AG10803 (cell line): Measurements from ENCODE around the gene UGT2B10.

Source experiments
- DNase-seq: peaks from one replicate; pipeline ENCODE4 v3.0.0; 2010; ENCODE audit warnings: low read depth
- H3K4me3 ChIP-seq: 2 replicates; pipeline ENCODE4 v1.5.1; 2011; ENCODE audit warnings: mild to moderate bottlenecking, low read length, control low read depth
- TF ChIP-seq, protein P1 (sequence below): conservative IDR thresholded peaks from 2 replicates; pipeline ENCODE4 v1.5.1; 2011; ENCODE audit warnings: mild to moderate bottlenecking, low read length, control low read depth, inconsistent platforms

The UGT2B10 gene

DNA sequence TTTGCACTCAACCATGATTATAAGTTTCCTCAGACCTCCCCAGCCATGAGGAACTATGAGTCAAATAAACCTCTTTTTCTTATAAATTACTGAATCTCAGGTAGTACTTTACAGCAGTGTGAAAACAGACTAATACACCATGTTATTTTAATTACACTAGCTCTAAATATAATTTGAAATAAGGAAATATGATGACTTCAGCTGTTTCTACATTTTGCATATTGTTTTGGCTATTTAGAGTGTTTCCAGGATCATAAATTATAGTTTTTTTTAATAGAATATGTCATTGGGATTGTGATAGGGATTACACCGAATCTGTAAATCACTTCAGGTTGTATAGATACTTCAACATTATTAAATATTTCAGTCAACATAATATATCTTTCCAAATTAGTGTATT lies 43.9 kb downstream of the UGT2B10 start:
- no peak overlapping the region for H3K4me3 ChIP-seq
- DNase-seq: no peak
- TF ChIP-seq, protein P1, sequence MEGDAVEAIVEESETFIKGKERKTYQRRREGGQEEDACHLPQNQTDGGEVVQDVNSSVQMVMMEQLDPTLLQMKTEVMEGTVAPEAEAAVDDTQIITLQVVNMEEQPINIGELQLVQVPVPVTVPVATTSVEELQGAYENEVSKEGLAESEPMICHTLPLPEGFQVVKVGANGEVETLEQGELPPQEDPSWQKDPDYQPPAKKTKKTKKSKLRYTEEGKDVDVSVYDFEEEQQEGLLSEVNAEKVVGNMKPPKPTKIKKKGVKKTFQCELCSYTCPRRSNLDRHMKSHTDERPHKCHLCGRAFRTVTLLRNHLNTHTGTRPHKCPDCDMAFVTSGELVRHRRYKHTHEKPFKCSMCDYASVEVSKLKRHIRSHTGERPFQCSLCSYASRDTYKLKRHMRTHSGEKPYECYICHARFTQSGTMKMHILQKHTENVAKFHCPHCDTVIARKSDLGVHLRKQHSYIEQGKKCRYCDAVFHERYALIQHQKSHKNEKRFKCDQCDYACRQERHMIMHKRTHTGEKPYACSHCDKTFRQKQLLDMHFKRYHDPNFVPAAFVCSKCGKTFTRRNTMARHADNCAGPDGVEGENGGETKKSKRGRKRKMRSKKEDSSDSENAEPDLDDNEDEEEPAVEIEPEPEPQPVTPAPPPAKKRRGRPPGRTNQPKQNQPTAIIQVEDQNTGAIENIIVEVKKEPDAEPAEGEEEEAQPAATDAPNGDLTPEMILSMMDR: no peak

DNA sequence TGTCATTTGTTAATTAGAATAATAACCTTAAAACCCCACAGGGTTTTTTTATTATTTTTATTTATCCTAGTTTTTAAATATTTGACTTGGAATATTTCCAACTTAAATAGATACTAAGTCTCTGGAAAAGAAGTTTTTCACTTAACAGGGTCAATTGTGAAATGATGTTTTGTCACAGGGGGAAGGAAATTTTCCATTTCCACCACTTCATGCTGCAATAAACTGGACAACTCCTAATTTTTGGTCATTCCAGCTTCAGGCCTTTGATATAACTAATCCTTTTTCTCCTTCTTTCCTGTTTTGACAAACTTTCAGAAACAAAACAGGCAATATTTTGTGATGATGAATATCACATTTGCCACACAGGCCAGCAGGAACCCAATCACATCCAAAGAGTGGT lies 45.3 kb downstream of the UGT2B10 start:
- TF ChIP-seq, protein P1: no peak
- no peak for DNase-seq
- H3K4me3 ChIP-seq: no peak overlapping the region

DNA sequence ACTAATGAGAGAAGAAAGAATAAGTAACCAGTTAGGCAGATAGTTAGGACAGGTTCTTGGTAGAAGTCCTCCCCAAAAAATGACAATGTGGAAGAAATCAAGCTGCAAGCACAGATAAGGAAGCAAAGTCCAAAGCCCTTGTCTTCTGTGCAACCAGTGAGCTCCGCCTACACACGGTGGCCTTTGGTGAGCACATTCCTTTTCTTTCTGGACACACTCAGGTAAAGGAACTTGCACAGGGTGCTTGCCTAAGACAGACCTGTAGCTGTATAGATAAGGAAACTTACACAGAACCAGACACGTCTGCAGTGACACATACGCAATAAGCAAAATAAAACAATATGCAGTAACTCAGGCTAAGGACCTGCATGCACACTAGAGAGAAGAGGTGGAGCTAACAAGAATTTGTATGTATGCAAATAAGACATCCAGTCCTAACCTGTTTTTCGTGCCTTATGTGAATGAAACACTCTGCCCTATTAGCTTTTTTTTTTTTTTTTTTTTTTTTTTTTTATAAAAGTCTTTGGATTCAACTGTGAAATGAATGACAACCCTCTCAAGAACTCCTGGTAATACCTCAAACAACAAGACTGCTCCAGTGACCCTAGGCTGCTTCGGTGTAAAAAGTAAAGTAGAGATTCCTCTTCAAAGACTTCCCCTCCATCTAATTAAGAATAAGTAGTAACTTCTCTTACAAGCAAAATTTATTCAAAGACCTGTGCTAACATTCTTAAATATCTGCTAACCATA lies 48.8 kb downstream of the UGT2B10 start:
- TF ChIP-seq, protein P1: no peak
- H3K4me3 ChIP-seq: no peak overlapping the region
- DNase-seq: no peak

DNA sequence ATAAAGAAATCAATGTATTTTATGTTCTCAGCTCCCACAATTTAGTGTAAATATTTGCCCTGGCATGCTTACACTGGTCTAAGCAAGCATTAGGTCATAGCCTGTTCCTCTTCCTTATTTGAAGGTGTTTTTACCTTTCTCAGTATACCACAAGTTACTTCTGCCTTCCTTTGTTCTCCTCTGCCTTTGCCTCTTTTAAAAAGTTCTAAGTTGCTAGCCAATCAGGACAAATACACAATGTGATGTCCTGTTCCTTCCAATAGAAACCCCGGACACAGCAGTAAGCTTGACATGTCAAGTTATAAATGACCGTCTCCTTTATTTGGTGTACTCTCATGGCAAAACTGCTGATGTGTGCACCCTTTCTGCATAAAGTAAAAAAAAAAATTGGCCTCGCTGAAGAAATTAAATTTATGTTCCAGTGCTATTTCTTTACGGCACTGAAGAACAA lies 49.4 kb downstream of the UGT2B10 start:
- DNase-seq: no peak
- TF ChIP-seq, protein P1: no peak
- no peak overlapping the region for H3K4me3 ChIP-seq

DNA sequence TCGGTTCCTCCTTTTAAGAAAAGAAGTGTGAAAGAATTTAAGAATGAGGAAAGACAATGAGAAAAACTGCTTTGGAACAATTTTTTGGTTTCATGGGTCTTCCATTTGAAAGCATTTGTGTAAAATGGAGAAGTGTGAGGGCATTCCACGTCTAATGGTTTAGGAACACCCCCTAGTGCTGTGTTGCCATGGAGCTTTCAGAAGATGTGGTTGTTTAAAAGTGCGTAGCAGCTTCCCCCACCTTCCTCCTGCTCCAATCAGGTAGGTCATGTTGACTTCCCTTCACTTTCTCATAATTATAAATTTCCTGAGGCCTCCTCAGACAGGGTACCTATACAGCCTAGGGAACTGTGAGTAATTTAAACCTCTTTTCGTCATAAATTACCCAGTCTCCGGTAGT lies 50.0 kb downstream of the UGT2B10 start:
- TF ChIP-seq, protein P1: no peak
- no peak for DNase-seq
- H3K4me3 ChIP-seq: no peak overlapping the region

DNA sequence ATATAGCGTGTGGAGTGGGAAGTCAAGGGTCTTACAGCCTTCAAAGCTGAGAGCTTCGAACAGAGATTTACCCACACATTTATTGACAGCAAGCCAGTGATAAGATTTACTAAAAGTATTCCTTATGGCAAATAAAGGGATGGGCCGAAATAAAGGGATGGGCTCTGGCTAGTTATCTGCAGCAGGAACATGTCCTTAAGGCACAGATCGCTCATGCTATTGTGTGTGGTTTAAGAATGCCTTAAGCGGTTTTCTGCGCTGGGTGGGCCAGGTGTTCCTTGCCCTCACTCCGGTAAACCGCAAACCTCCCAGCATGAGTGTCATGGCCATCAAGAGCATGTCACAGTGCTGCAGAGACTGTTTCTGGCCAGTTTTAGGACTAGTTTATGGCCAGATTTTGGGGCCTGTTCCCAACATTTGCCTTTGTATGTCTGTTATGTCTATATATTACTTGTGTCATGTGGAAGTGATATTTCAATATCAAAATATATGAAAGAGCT lies 53.5 kb downstream of the UGT2B10 start:
- H3K4me3 ChIP-seq: no peak overlapping the region
- TF ChIP-seq, protein P1: no peak
- no peak for DNase-seq

DNA sequence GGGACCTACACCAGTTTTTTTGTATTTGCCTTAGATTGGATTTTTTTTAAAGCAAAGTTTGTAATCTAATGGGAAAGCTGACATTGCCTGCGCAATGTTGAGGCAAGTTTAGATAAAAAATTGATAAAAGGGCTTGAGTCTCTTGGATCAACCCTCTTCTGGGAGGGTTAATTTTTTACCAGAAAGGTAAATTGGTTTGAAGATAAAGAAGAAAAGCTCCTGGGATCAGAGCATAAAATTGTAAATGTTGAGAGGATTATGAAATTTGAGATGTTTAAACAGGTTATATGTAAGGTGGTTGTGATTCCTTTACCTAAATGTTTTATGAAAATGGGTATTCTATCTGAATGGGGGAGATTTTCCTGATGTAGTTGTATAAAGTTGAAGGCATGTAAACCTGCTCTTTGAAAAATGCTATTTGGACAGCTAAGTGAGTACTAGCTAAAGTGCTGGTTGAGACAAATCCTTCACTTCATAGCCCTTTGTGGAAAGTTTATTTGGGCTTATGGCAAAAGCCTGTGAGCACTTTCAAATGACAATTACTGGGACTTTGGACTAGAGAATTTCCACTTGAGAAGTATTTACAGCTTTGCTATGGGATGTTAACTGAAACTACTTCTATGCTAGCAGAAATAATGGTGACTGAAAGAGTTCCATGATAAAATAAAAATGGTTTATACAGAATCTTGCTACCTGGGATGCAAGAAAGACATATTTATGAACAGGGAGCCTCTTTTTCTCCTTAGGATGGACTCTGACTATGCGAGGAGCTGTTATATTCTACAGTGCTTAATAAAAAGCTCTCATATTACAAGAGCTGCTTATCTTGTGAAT lies 56.2 kb downstream of the UGT2B10 start:
- TF ChIP-seq, protein P1: no peak
- no peak for DNase-seq
- H3K4me3 ChIP-seq: no peak overlapping the region
